IPS-20b (cell line): ENCODE results near the gene PPP1R14B.

Experiments used
- H3K27ac ChIP-seq: one replicate; pipeline ENCODE4 v1.5.1; 2013; ENCODE audit warnings: low read length
- H3K27me3 ChIP-seq: 2 replicates; pipeline ENCODE4 v1.6.1; 2013; ENCODE audit warnings: mild to moderate bottlenecking, low read length, inconsistent platforms; ENCODE audit not compliant: insufficient read depth
- H3K36me3 ChIP-seq: 2 replicates; pipeline ENCODE4 v1.6.1; 2013; ENCODE audit warnings: low read depth, mild to moderate bottlenecking, inconsistent platforms, low read length, moderate library complexity; ENCODE audit not compliant: insufficient read depth
- H3K4me1 ChIP-seq: 2 replicates; pipeline ENCODE4 v1.6.1; 2013; ENCODE audit warnings: mild to moderate bottlenecking, control low read depth, inconsistent platforms, low read length, moderate library complexity; ENCODE audit not compliant: insufficient read depth
- H3K4me3 ChIP-seq: 2 replicates; pipeline ENCODE4 v1.5.1; 2013; ENCODE audit warnings: mild to moderate bottlenecking, low read length, inconsistent platforms
- H3K9ac ChIP-seq: 2 replicates; pipeline ENCODE4 v1.6.1; 2013; ENCODE audit warnings: low read depth, mild to moderate bottlenecking, inconsistent platforms, low read length, moderate library complexity
- H3K9me3 ChIP-seq: 2 replicates; pipeline ENCODE4 v1.6.1; 2013; ENCODE audit warnings: mild to moderate bottlenecking, low read depth, low read length, inconsistent platforms; ENCODE audit not compliant: insufficient read depth

PPP1R14B gene

GRCh38 chr11:64246871-64247728, at the start of gene PPP1R14B:
PPP1R14B (minus strand) TSS chr11:64246943; CDS start chr11:64246673, 270 bp downstream.
- Histone ChIP-seq H3K4me1 (peaks cover 28% of the 10 kb centered on the region), H3K27ac (peak within 1 kb of the TSS; percentile 93), H3K27me3 (no peaks in the 10 kb centered on the region), H3K9ac (peak within 1 kb of the TSS; percentile 95), H3K36me3 (peaks cover 21% of the 10 kb centered on the region; the same call in 1 of the 2 replicates), H3K4me3 (peak within 1 kb of the TSS; percentile 95), H3K9me3 (no peaks in the 10 kb centered on the region)

GRCh38 chr11:64296236-64296635, 49.5 kb upstream of the PPP1R14B start:
- no peak overlapping the region for H3K9ac ChIP-seq
- H3K27ac ChIP-seq, result no peak overlapping the region
- no peaks in the 10 kb centered on the region for H3K9me3 ChIP-seq
- no peaks in the 10 kb centered on the region; the same call in 1 of the 2 replicates for H3K4me1 ChIP-seq
- peaks cover 100% of the 10 kb centered on the region for H3K27me3 ChIP-seq
- no peak overlapping the region for H3K4me3 ChIP-seq
- H3K36me3 ChIP-seq, result no peaks in the 10 kb centered on the region

GRCh38 chr11:64295760-64296159, 49.0 kb upstream of the PPP1R14B start:
- no peak overlapping the region for H3K27ac ChIP-seq
- no peak overlapping the region for H3K9ac ChIP-seq
- no peaks in the 10 kb centered on the region for H3K36me3 ChIP-seq
- peaks cover 100% of the 10 kb centered on the region for H3K27me3 ChIP-seq
- no peak overlapping the region for H3K4me3 ChIP-seq
- no peaks in the 10 kb centered on the region; the same call in 1 of the 2 replicates for H3K4me1 ChIP-seq
- no peaks in the 10 kb centered on the region for H3K9me3 ChIP-seq

- no peaks in the 10 kb centered on the region for H3K36me3 ChIP-seq
- no peak overlapping the region for H3K9ac ChIP-seq
- H3K27me3 ChIP-seq, result peaks cover 100% of the 10 kb centered on the region
- no peak overlapping the region for H3K27ac ChIP-seq
- H3K9me3 ChIP-seq, result no peaks in the 10 kb centered on the region
- no peaks in the 10 kb centered on the region for H3K4me1 ChIP-seq
- H3K4me3 ChIP-seq, result no peak overlapping the region
Measured at GRCh38 chr11:64294774-64295173, 48.0 kb upstream of the PPP1R14B start.

- no peaks in the 10 kb centered on the region for H3K4me1 ChIP-seq
Measured at GRCh38 chr11:64292460-64293254, 45.9 kb upstream of the PPP1R14B start.

GRCh38 chr11:64291752-64292459, 45.2 kb upstream of the PPP1R14B start:
- Histone ChIP-seq H3K9ac (no peak overlapping the region), H3K4me3 (peak overlapping the region; percentile 51; the same call in 1 of the 2 replicates), H3K36me3 (no peaks in the 10 kb centered on the region), H3K27me3 (peaks cover 88% of the 10 kb centered on the region), H3K9me3 (no peaks in the 10 kb centered on the region), H3K4me1 (no peaks in the 10 kb centered on the region), H3K27ac (no peak overlapping the region)

More at GRCh38 chr11:64292460-64293254, 45.9 kb upstream of the PPP1R14B start:
- Histone ChIP-seq H3K9me3 (no peaks in the 10 kb centered on the region), H3K36me3 (no peaks in the 10 kb centered on the region), H3K27ac (no peak overlapping the region), H3K4me3 (no peak overlapping the region), H3K9ac (no peak overlapping the region), H3K27me3 (peaks cover 90% of the 10 kb centered on the region)

- Histone ChIP-seq H3K27me3 (peaks cover 86% of the 10 kb centered on the region), H3K36me3 (no peaks in the 10 kb centered on the region), H3K4me3 (peak within 1 kb of the TSS; percentile 51; the same call in 1 of the 2 replicates), H3K27ac (no peak within 1 kb of the TSS), H3K4me1 (no peaks in the 10 kb centered on the region), H3K9me3 (no peaks in the 10 kb centered on the region), H3K9ac (no peak within 1 kb of the TSS)
Measured at GRCh38 chr11:64291262-64291751, 44.6 kb upstream of the PPP1R14B start, which contains the start of gene KCNK4. KCNK4 (plus strand) TSS chr11:64291302; CDS start chr11:64293019, 1,717 bp downstream.

GRCh38 chr11:64290352-64291261, 43.9 kb upstream of the PPP1R14B start:
- peak overlapping the region; percentile 51; the same call in 1 of the 2 replicates for H3K4me3 ChIP-seq
- no peaks in the 10 kb centered on the region for H3K4me1 ChIP-seq
- no peaks in the 10 kb centered on the region for H3K36me3 ChIP-seq
- no peak overlapping the region for H3K27ac ChIP-seq
- H3K27me3 ChIP-seq, result peaks cover 79% of the 10 kb centered on the region
- no peaks in the 10 kb centered on the region for H3K9me3 ChIP-seq
- H3K9ac ChIP-seq, result no peak overlapping the region

GRCh38 chr11:64289002-64289564, 42.3 kb upstream of the PPP1R14B start:
- peaks cover 63% of the 10 kb centered on the region for H3K27me3 ChIP-seq

GRCh38 chr11:64288353-64288750, 41.6 kb upstream of the PPP1R14B start:
- H3K27me3 ChIP-seq, result peaks cover 56% of the 10 kb centered on the region
- no peaks in the 10 kb centered on the region for H3K9me3 ChIP-seq
- no peak overlapping the region for H3K9ac ChIP-seq
- H3K27ac ChIP-seq, result no peak overlapping the region
- H3K36me3 ChIP-seq, result no peaks in the 10 kb centered on the region
- no peaks in the 10 kb centered on the region for H3K4me1 ChIP-seq
- H3K4me3 ChIP-seq, result no peak overlapping the region

More at GRCh38 chr11:64289002-64289564, 42.3 kb upstream of the PPP1R14B start:
- Histone ChIP-seq H3K9ac (no peak overlapping the region), H3K27ac (no peak overlapping the region), H3K4me1 (no peaks in the 10 kb centered on the region), H3K4me3 (no peak overlapping the region), H3K36me3 (no peaks in the 10 kb centered on the region), H3K9me3 (no peaks in the 10 kb centered on the region)
